GM23338 (cell line): ENCODE results near the gene ETV1. TPM values are rescaled to one million over a fixed set of nuclear protein-coding genes. Genes with fewer than 3 reads are reported as not detected.

Source experiments
- ATAC-seq: fragments of 200-7000 bp; cut with Tn5 transposase; 3 replicates; pipeline ENCODE4 v1.9.1; 2020
- DNase-seq: peaks from one replicate; pipeline ENCODE4 v3.0.0-alpha.2; 2015; ENCODE audit warnings: low spot score
- H2AFZ ChIP-seq: fragments of 200-600 bp; sonication (generic); 2 replicates; pipeline ENCODE4 v1.8.0; 2016; ENCODE audit warnings: antibody characterized with exemption, mild to moderate bottlenecking, moderate library complexity
- H3F3A ChIP-seq: fragments of 200-600 bp; sonication (generic); replicated peaks from 2 replicates; pipeline ENCODE4 v1.8.0; 2017; ENCODE audit warnings: antibody characterized with exemption, mixed run types, low read depth
- H3K27ac ChIP-seq: fragments of 200-600 bp; sonication (generic); 2 replicates; pipeline ENCODE4 v1.6.1; 2016; ENCODE audit warnings: low read depth
- H3K27me3 ChIP-seq: fragments of 200-600 bp; sonication (generic); 2 replicates; pipeline ENCODE4 v1.8.0; 2016; ENCODE audit warnings: mild to moderate bottlenecking, mixed run types, moderate library complexity; ENCODE audit not compliant: insufficient read depth
- H3K36me3 ChIP-seq: fragments of 200-600 bp; sonication (generic); 2 replicates; pipeline ENCODE4 v1.8.0; 2016; ENCODE audit warnings: mild to moderate bottlenecking; ENCODE audit not compliant: insufficient read depth
- H3K4me1 ChIP-seq: fragments of 200-600 bp; sonication (generic); 2 replicates; pipeline ENCODE4 v1.8.0; 2016; ENCODE audit warnings: mild to moderate bottlenecking, moderate library complexity; ENCODE audit not compliant: insufficient read depth
- H3K4me2 ChIP-seq: fragments of 200-600 bp; sonication (generic); 2 replicates; pipeline ENCODE4 v1.7.1; 2017; ENCODE audit warnings: mixed run types
- H3K4me3 ChIP-seq: fragments of 200-600 bp; sonication (generic); 2 replicates; pipeline ENCODE4 v1.6.1; 2016; ENCODE audit warnings: mixed run types
- H3K79me2 ChIP-seq: fragments of 200-600 bp; sonication (generic); replicated peaks from 2 replicates; pipeline ENCODE4 v1.8.0; 2017; ENCODE audit warnings: mild to moderate bottlenecking; ENCODE audit not compliant: insufficient read depth
- H3K9me2 ChIP-seq: fragments of 200-600 bp; sonication (generic); 2 replicates; pipeline ENCODE4 v1.8.0; 2017; ENCODE audit not compliant: insufficient read depth
- H4K20me1 ChIP-seq: fragments of 200-600 bp; sonication (generic); replicated peaks from 2 replicates; pipeline ENCODE4 v1.8.0; 2017; ENCODE audit warnings: mild to moderate bottlenecking; ENCODE audit not compliant: insufficient read depth
- H3K27ac Mint-ChIP-seq: 2 replicates; pipeline ENCODE4 v1.8.0; 2020; ENCODE audit warnings: inconsistent platforms, mild to moderate bottlenecking, moderate library complexity, mixed read lengths
- H3K27me3 Mint-ChIP-seq: 3 replicates; pipeline ENCODE4 v1.8.0; 2022; ENCODE audit warnings: low read depth, mild to moderate bottlenecking, moderate library complexity, mixed read lengths, inconsistent platforms; ENCODE audit not compliant: insufficient read depth, poor library complexity
- H3K36me3 Mint-ChIP-seq: 3 replicates; pipeline ENCODE4 v1.8.0; 2021; ENCODE audit warnings: low read depth, mild to moderate bottlenecking, inconsistent platforms, moderate library complexity, mixed read lengths
- H3K4me1 Mint-ChIP-seq: 3 replicates; pipeline ENCODE4 v1.8.0; 2020; ENCODE audit warnings: mild to moderate bottlenecking, inconsistent platforms, mixed read lengths
- H3K4me3 Mint-ChIP-seq: 3 replicates; pipeline ENCODE4 v1.8.0; 2021; ENCODE audit warnings: moderate library complexity, mild to moderate bottlenecking, inconsistent platforms, mixed read lengths
- H3K9me3 Mint-ChIP-seq: 3 replicates; pipeline ENCODE4 v1.8.0; 2020; ENCODE audit warnings: moderate library complexity, mild to moderate bottlenecking, inconsistent platforms, mixed read lengths
- CTCF ChIP-seq, 2 experiments: fragments of 200-600 bp in 1 of 2; sonication (generic) in 1 of 2; conservative IDR thresholded peaks; 2 replicates each; pipeline versions ENCODE4 v1.5.1 to v1.6.1; 2016 to 2017; ENCODE audit warnings: antibody characterized with exemption in 2 of 2, low read depth in 2 of 2, mild to moderate bottlenecking in 2 of 2, moderate library complexity in 1 of 2
- EZH2 ChIP-seq: fragments of 200-600 bp; sonication (generic); IDR thresholded peaks from one replicate; pipeline ENCODE4 v1.8.0; 2017; ENCODE audit warnings: antibody characterized with exemption, mild to moderate bottlenecking, low read depth; ENCODE audit not compliant: unreplicated experiment
- EZH2phosphoT487 ChIP-seq: fragments of 200-600 bp; sonication (generic); IDR thresholded peaks from one replicate; pipeline ENCODE4 v1.8.1; 2018; ENCODE audit warnings: antibody characterized with exemption; ENCODE audit not compliant: unreplicated experiment
- JUNB ChIP-seq: IDR thresholded peaks from one replicate; pipeline ENCODE4 v1.6.1; 2016; ENCODE audit warnings: antibody characterized with exemption; ENCODE audit not compliant: unreplicated experiment
- NANOG ChIP-seq: IDR thresholded peaks from 2 replicates; pipeline ENCODE4 v1.6.1; 2016; ENCODE audit warnings: antibody characterized with exemption, borderline replicate concordance
- POLR2AphosphoS5 ChIP-seq: IDR thresholded peaks from 2 replicates; pipeline ENCODE4 v1.6.1; 2016; ENCODE audit warnings: antibody characterized with exemption, low read depth
- STAT1 ChIP-seq: IDR thresholded peaks from one replicate; pipeline ENCODE4 v1.6.1; 2016; ENCODE audit warnings: antibody characterized with exemption; ENCODE audit not compliant: unreplicated experiment
- ZNF331 ChIP-seq: fragments of 250-450 bp; sonication (Bioruptor Pico); IDR thresholded peaks from 2 replicates; pipeline ENCODE4 v1.5.0; 2020; ENCODE audit warnings: low read depth, mild to moderate bottlenecking, moderate library complexity
- long read RNA-seq: library from polyadenylated mRNA; unstranded; transcript quantifications from one replicate; pipeline ENCODE4 v2.0.0, GENCODE V29; 2020; ENCODE audit not compliant: unreplicated experiment
- polyA plus RNA-seq: library from polyadenylated mRNA; unstranded; fragments of >200 nt; fragmentation: Nextera tagmentation; extraction: Ambion mirVana; gene quantifications from 2 replicates; pipeline ENCODE4 v1.2.1, GENCODE V29; 2016
- total RNA-seq: library from RNA; depleted of rRNA; stranded (reverse); fragments of >200 nt; shearing (Covaris generic); gene quantifications from 2 replicates; pipeline ENCODE4 v1.2.3, GENCODE V29; 2014; rRNA removed
- TF ChIP-seq, protein P1 (sequence below): fragments of 250-450 bp; sonication (Bioruptor Pico); IDR thresholded peaks from 2 replicates; pipeline ENCODE4 v1.5.0; 2020; ENCODE audit warnings: mild to moderate bottlenecking, moderate library complexity

Gene ETV1
- total RNA-seq (53.5 and 61.9 TPM in 2 replicates), polyA plus RNA-seq (39.9 and 49.4 TPM in 2 replicates)
- long read RNA-seq, partial matches to known transcripts: 4 of 5 reads
- long read RNA-seq, other reads (novel, unspliced or antisense): 0 of 5 reads

DNA sequence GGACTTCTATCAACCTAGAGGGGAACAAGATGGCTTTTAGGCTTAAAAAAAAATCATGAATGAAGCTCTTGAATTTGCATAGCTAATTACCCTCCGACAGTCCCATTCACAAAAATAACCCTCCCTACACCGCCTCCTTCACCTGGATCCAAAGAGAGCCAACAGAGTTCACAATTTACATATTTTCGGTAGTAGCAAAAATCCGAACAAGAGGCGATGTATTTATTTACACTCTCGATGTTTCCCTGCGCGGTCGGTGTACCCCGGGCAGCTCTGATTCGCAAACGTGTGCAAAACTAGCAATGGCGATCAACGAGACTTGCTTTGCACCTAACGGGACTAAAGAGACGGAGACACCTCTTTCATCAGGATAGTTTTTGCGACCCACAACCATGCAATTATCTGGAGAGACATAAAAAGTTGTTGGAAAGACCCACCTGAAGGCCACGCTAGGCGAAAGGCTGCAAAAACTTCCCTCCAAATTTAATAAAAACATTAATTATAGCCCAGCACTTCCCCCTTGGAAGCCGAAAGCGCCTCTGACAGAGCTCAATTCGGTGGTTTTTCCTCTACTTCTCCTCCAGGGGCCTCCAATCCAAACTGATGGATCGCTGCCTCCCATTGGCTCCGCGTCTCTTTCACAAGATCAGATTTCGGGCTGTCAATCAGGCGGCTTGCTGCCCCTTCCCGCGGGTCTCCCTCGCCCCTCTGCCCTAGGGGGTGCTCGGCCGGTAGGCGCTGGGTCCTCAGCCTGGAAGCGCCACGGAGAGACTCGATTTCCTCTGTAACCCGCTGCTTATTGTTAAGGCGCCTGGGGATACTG, at the start of gene ETV1:
Gene ETV1 (minus strand): TSS at position 541 of the 823 bp plus-strand sequence. CDS start 614 bp downstream, outside the sequence.
- TF ChIP-seq EZH2phosphoT487: no peak
- peak; percentile 71 for TF ChIP-seq POLR2AphosphoS5
- TF ChIP-seq CTCF (conservative IDR thresholded peaks at IDR 0.05; ENCODE audit: low read depth in 2 of 2): peak; percentile 41 to 51
- TF ChIP-seq ZNF331 (CRISPR knock-in tag): no peak
- no peak for TF ChIP-seq STAT1
- 0 out of 2 replicates have a peak, but pooled peaks have one; percentile 41 for TF ChIP-seq NANOG
- Histone ChIP-seq H3K27me3 (no peaks in the 10 kb centered on the region), H3K4me2 (peak within 1 kb of the TSS; percentile 93), H3K79me2 (peaks cover 31% of the 10 kb centered on the region), H3K4me3 (peak within 1 kb of the TSS; percentile 67), H3K27ac (peak within 1 kb of the TSS; percentile 99), H2AFZ (peak within 1 kb of the TSS; percentile 19; the same call in 1 of the 2 replicates), H3F3A (peaks cover 2% of the 10 kb centered on the region; the same call in 1 of the 2 replicates), H3K4me1 (peaks cover 36% of the 10 kb centered on the region), H3K36me3 (no peaks in the 10 kb centered on the region), H4K20me1 (no peaks in the 10 kb centered on the region), H3K9me2 (no peaks in the 10 kb centered on the region)
- no peak within 1 kb of the TSS for H3K27ac Mint-ChIP-seq
- peaks cover 10% of the 10 kb centered on the region; the same call in 2 of the 3 replicates for H3K36me3 Mint-ChIP-seq
- no peaks in the 10 kb centered on the region for H3K27me3 Mint-ChIP-seq
- peak; percentile 98 for DNase-seq
- no peaks in the 10 kb centered on the region for H3K9me3 Mint-ChIP-seq
- peak; percentile 67 for ATAC-seq
- H3K4me1 Mint-ChIP-seq: peaks cover 18% of the 10 kb centered on the region
- H3K4me3 Mint-ChIP-seq: no peak within 1 kb of the TSS

GRCh38 chr7:14024406-14024805, 34.9 kb upstream of the ETV1 start:
- Histone ChIP-seq H3K79me2 (no peaks in the 10 kb centered on the region), H3K4me1 (no peaks in the 10 kb centered on the region), H3K27me3 (no peaks in the 10 kb centered on the region), H3K4me3 (no peak overlapping the region), H3F3A (no peaks in the 10 kb centered on the region), H3K9me2 (no peaks in the 10 kb centered on the region), H2AFZ (peak overlapping the region; percentile 15; the same call in 1 of the 2 replicates), H3K27ac (no peak overlapping the region), H4K20me1 (no peaks in the 10 kb centered on the region), H3K4me2 (no peak overlapping the region), H3K36me3 (no peaks in the 10 kb centered on the region)
- no peak for ATAC-seq
- H3K36me3 Mint-ChIP-seq: no peaks in the 10 kb centered on the region
- TF ChIP-seq JUNB (no peak), CTCF (conservative IDR thresholded peaks at IDR 0.05; ENCODE audit: low read depth in 2 of 2) (no peak), EZH2 (no peak)
- TF ChIP-seq, protein P1, sequence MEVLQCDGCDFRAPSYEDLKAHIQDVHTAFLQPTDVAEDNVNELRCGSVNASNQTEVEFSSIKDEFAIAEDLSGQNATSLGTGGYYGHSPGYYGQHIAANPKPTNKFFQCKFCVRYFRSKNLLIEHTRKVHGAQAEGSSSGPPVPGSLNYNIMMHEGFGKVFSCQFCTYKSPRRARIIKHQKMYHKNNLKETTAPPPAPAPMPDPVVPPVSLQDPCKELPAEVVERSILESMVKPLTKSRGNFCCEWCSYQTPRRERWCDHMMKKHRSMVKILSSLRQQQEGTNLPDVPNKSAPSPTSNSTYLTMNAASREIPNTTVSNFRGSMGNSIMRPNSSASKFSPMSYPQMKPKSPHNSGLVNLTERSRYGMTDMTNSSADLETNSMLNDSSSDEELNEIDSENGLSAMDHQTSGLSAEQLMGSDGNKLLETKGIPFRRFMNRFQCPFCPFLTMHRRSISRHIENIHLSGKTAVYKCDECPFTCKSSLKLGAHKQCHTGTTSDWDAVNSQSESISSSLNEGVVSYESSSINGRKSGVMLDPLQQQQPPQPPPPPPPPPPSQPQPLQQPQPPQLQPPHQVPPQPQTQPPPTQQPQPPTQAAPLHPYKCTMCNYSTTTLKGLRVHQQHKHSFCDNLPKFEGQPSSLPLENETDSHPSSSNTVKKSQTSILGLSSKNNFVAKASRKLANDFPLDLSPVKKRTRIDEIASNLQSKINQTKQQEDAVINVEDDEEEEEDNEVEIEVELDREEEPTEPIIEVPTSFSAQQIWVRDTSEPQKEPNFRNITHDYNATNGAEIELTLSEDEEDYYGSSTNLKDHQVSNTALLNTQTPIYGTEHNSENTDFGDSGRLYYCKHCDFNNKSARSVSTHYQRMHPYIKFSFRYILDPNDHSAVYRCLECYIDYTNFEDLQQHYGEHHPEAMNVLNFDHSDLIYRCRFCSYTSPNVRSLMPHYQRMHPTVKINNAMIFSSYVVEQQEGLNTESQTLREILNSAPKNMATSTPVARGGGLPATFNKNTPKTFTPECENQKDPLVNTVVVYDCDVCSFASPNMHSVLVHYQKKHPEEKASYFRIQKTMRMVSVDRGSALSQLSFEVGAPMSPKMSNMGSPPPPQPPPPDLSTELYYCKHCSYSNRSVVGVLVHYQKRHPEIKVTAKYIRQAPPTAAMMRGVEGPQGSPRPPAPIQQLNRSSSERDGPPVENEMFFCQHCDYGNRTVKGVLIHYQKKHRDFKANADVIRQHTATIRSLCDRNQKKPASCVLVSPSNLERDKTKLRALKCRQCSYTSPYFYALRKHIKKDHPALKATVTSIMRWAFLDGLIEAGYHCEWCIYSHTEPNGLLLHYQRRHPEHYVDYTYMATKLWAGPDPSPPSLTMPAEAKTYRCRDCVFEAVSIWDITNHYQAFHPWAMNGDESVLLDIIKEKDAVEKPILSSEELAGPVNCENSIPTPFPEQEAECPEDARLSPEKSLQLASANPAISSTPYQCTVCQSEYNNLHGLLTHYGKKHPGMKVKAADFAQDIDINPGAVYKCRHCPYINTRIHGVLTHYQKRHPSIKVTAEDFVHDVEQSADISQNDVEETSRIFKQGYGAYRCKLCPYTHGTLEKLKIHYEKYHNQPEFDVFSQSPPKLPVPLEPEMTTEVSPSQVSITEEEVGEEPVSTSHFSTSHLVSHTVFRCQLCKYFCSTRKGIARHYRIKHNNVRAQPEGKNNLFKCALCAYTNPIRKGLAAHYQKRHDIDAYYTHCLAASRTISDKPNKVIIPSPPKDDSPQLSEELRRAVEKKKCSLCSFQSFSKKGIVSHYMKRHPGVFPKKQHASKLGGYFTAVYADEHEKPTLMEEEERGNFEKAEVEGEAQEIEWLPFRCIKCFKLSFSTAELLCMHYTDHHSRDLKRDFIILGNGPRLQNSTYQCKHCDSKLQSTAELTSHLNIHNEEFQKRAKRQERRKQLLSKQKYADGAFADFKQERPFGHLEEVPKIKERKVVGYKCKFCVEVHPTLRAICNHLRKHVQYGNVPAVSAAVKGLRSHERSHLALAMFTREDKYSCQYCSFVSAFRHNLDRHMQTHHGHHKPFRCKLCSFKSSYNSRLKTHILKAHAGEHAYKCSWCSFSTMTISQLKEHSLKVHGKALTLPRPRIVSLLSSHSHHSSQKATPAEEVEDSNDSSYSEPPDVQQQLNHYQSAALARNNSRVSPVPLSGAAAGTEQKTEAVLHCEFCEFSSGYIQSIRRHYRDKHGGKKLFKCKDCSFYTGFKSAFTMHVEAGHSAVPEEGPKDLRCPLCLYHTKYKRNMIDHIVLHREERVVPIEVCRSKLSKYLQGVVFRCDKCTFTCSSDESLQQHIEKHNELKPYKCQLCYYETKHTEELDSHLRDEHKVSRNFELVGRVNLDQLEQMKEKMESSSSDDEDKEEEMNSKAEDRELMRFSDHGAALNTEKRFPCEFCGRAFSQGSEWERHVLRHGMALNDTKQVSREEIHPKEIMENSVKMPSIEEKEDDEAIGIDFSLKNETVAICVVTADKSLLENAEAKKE (CRISPR knock-in tag): no peak
- H3K4me1 Mint-ChIP-seq: peaks cover 4% of the 10 kb centered on the region; the same call in 1 of the 3 replicates
- H3K27ac Mint-ChIP-seq: no peak overlapping the region
- H3K4me3 Mint-ChIP-seq: no peak overlapping the region
- no peaks in the 10 kb centered on the region for H3K27me3 Mint-ChIP-seq
- DNase-seq: no peak
- H3K9me3 Mint-ChIP-seq: no peaks in the 10 kb centered on the region
